HG03378 (cell line): ENCODE data around the gene RNF121.

ENCODE experiments used
- ATAC-seq: cut with Tn5 transposase; IDR thresholded peaks from one replicate; pipeline ENCODE4 v1.9.1; 2021; ENCODE audit warnings: mild to moderate bottlenecking, moderate library complexity; ENCODE audit not compliant: unreplicated experiment

Gene RNF121

GRCh38 chr11:72003776-72004171 lies 74.9 kb downstream of the RNF121 start:
- no peak for ATAC-seq

DNA sequence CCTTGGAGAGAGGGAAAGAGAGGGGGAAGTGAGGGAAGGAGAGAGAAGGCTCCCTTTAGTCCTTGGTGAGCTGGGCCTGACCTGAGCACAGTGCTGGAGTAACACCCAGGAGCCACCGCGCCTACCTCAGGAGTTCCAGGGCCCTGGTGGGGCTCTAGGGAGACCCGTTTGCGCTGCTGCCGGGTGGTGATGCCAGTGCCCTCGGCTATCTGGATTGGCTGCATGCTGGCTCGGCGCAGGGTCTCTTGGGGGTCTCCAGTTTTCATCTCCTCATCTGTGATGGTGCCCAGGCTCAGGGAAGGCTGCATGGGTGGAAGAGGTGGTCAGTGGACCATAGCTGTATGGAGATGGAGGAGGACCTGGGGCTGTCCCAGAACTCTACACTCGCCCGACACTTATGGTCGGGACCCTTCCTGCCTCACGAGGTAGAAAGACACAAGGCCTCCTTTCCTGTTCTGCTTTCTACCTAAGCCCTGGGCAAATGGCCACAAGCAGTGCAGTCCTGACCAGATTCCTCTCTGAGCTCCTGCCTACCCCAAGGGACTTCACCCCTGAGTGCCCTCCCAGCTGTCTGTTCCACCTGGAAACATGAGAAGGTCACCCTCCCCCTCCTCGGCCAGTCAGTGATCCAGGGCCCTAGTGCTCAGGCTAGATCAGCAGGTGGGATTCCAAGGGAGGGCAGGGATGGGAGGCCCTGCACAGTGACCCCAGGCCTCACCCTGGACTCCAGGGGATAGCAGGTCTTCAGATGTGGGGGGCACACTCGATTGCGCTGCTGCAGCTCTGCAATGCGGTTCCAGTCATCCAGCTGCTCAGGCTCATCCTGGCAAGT lies 75.9 kb downstream of the RNF121 start:
- ATAC-seq = no peak

- no peak for ATAC-seq
Observed at GRCh38 chr11:72005347-72006260, 76.8 kb downstream of the RNF121 start.

- ATAC-seq = no peak
Observed at GRCh38 chr11:72006309-72007088, 77.7 kb downstream of the RNF121 start.

DNA sequence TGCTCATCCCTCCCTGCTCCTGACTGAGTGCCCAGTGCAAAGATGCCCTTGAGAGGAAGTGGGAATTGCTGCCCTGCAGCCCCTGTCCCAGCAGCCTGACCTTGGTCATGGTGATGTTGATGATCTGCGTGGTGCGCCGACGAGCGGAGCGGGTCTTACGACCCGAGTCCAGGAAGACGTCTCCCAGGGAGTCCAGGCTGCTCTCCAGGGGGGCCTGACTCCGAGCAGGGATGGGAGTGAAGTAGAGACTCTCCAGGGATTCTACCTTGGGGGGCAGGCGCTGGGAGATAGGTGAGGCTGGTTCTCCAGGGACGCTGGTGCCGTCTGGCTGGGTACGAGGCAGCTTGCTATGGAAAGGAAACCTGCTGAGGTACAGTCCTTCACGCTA lies 78.2 kb downstream of the RNF121 start:
- ATAC-seq = no peak

- no peak for ATAC-seq
Observed at GRCh38 chr11:72007587-72007986, 78.7 kb downstream of the RNF121 start.

DNA sequence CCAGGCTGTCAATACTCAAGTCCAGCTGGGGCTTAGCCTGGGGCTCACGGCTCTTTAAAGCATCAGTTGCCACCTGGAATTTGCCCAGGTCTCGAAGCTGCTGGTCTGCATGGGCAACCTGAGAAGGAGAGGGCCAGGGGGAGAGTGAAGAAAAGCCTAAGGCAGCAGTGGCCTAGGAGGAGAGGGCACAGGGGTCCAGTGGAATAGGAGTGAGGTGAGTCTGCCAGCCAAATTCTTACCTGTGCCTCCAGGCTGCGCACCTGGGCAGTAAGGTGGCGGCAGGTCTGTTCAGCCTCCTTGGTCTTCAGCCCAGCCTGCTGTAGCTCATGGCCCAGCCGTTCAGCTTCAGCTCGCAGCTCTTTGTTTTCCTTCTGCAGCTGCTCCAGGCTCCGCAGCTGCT lies 79.9 kb downstream of the RNF121 start:
- ATAC-seq = no peak

DNA sequence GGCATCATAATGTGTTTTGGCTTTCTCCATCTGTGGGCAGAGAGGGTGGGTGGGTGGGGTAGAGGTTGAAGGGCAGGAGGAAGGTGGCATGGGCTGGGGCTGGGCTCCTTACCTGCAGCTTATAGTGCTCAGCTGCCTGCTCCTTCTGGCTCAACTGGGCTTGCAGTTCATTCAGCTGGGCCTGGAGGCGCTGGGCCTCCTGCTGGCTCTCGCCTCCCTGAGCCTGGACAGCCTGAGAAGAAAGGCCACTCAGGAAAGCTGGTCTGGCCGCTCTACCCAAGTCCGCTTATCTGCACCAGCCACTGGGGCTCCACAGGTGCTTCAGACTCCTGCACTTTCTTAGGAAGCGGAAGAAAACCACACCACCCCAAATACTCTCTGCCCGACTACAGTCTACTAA lies 80.3 kb downstream of the RNF121 start:
- no peak for ATAC-seq

- ATAC-seq = no peak
Observed at GRCh38 chr11:72010529-72011233, 81.8 kb downstream of the RNF121 start.

- ATAC-seq = no peak
Observed at GRCh38 chr11:72012091-72012630, 83.3 kb downstream of the RNF121 start.

- ATAC-seq = no peak
Observed at GRCh38 chr11:72012897-72013721, 84.3 kb downstream of the RNF121 start.

DNA sequence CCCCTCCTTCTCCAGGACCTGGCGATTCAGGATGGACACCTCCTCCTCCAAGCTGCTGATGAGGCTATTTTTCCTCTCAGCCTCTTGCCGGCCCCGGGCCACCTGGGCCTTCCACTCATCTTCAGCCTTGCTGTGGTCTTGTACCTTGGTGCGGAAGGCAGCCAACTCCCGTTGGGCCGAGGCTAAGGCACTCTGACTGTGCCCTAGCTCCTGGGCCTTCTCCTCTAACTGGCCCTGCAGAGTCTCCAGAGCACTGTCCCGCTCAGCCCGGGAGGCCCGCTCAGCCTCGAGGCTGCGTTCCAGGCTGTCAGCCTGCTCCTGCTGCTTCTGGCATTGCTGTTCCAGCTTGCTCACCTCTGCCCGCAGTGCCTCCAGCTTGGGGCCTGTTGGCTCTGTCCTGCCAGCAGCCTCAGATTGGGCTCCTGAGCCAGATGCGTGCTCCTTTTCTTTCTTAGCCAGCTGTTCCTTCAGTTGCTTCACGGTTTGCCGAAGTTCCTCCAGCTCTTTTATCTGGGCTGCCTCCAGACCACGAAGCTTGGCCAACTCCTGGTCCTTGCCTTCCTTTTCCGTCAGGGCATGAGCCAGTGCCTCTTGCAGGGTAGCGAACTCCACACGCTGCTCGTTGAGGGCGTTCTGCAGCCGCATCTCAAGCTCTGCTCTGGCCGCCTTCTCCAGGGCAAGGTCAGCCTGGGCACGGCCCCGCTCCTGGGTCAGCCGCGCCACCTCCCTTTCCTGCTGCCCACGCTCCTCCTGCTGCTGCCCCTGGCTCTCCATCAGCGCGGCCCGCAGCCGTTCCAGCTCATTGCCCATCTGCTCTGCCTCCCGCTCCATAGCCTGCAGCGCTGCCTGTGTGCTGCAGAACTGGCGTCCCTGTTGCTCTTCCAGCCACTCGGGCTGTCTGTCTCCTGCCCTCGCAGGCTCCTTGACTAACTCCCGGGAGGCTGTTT lies 85.2 kb downstream of the RNF121 start:
- ATAC-seq = no peak

GRCh38 chr11:72014761-72015320 lies 86.0 kb downstream of the RNF121 start:
- no peak for ATAC-seq

GRCh38 chr11:72015511-72016061 lies 86.7 kb downstream of the RNF121 start:
- ATAC-seq = no peak

GRCh38 chr11:72018171-72018570 lies 89.3 kb downstream of the RNF121 start:
- ATAC-seq = no peak

DNA sequence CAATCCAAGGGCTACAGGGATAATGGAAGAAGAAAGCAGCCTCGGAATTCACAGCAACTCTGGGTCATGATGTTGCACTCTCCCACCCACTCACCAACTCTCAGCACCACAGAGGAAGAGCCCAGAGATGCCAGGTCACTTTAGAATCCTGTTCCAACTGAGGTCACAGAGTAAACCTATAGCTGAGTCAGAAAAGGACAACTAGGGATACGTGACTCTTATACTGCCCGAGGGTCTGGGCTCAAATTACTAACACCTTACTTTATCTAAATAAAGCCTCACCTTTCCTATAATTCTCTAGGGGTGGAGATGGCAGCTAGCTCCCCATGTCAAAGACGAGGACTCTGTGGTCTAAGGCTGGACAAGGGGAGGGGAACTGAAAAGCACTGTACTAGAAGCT lies 94.5 kb downstream of the RNF121 start:
- ATAC-seq = no peak

GRCh38 chr11:72024069-72024754 lies 95.4 kb downstream of the RNF121 start:
- ATAC-seq = no peak
